Right ventricle myocardium inferior (tissue), 1 donor: ENCODE results near the gene GCNT3. TPM values are rescaled to one million over a fixed set of nuclear protein-coding genes. Genes with fewer than 3 reads are reported as not detected.

Experiments used
- ATAC-seq: fragments of 200-7000 bp; cut with Tn5 transposase; one replicate; pipeline ENCODE4 v1.9.1; 2020; ENCODE audit warnings: mild to moderate bottlenecking, moderate library complexity
- DNase-seq: peaks from one replicate; pipeline ENCODE4 v3.0.0; 2021; ENCODE audit errors: missing footprints
- intact Hi-C: fragments of 100-400 bp; cut with DNase I; formaldehyde crosslinking; loops from one replicate; pipeline ENCODE4 v1.11.0; 2022
- long read RNA-seq: library from polyadenylated mRNA; unstranded; transcript quantifications from one replicate; pipeline ENCODE4 v2.0.0, GENCODE V29; 2021
- total RNA-seq: library from RNA; stranded (reverse); fragmentation: NEBNext Ultra II Directional; extraction: Animal tissue kit (Norgen Biotek cat#: 25700); gene quantifications from one replicate; pipeline ENCODE4 v1.2.1, GENCODE V29; 2021
- donor health status: DM: no; HTN: yes; CAD: no; lungs with severe emphysema.

Gene GCNT3
- total RNA-seq = not detected
- long read RNA-seq = 0 reads

GRCh38 chr15:59611276-59612260, at the start of gene GCNT3:
TSS of gene GCNT3 (plus strand) at chr15:59611783. CDS start at chr15:59618239, 6,456 bp downstream.
- no peak for ATAC-seq
- intact Hi-C loops = no loop called here

DNA sequence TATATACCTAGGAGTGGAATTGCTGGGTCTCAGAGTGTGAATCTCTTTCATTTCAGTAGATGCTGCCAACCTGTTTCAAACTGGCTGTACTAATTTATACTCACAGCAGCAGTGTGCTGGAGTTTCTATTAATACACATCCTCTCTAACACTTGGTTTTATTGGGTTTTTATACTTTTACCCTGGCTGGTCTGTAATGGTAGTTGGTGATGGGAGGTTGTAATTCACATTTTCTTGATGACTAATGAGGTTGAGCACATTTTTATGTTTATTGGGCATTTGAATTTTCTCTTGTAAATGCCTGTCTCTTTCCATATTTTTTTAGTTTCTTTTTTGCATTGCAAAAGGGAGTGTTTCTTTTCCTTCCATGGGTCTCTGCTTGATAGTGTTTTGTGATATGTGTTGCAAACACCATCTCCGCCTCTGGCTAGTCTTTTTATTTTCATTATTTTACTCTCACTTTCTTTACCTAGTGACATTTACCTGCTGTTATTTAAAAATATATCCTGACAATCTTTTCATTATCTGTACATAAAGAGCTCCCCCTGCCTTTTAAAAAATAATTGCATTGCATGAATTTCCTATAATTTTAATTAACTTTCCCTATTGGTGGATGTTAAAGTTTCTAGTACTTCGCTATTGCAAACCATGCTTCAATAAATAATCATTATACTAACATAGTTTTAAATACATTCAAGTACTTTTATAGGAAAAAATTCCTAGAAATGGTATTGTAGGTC, 49.0 kb upstream of the GCNT3 start:
- DNase-seq (no peak), ATAC-seq (no peak)
- intact Hi-C loops = no loop called here

More at GRCh38 chr15:59611276-59612260, at the start of gene GCNT3:
- DNase-seq = no peak

GRCh38 chr15:59565299-59565698, 46.3 kb upstream of the GCNT3 start:
- intact Hi-C loops = no loop called here

GRCh38 chr15:59567324-59567723, 44.3 kb upstream of the GCNT3 start:
- ATAC-seq (no peak), DNase-seq (no peak)
- intact Hi-C loops = no loop called here

More at GRCh38 chr15:59565299-59565698, 46.3 kb upstream of the GCNT3 start:
- ATAC-seq (no peak), DNase-seq (no peak)

DNA sequence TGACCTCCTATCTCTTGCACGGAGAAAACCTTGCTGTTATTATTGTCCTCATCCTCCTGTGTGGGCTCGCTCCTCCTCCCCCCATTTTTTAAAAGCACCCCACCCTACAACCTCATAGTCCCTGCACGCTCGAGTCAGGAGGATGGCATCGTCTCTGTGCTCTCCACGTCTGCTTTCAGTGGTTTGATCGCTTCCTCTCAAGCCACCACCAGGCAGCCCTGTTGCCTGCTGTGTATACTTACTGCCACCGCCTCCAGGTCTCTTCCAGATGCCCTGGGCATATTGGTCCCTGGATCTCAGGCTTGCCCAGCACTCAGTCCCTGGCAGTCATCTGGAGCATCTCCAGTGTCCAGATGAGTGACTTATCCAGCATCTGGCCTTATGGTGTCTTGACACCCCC, 42.1 kb upstream of the GCNT3 start:
- DNase-seq (no peak), ATAC-seq (no peak)
- intact Hi-C loops = no loop called here

GRCh38 chr15:59570315-59570714, 41.3 kb upstream of the GCNT3 start:
- DNase-seq (no peak), ATAC-seq (no peak)
- intact Hi-C loops = no loop called here

DNA sequence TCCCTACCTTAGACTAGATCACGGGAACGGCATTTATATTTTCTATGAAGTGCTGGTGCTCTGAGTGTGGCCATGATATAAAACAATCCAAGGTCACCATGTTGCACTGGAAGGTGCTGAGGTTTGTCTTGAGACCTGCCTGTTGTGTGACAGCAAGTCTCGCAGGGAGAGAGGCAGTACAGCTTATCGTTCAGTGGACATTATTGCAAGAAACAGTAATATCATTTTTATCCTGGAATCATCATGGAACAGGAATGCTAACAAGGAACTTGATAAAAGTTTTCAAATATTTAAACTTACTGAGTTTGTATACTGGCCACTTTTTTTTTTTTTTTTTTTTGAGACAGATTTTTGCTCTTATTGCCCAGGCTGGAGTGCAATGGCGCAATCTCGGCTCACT, 40.0 kb upstream of the GCNT3 start:
- no peak for ATAC-seq

DNA sequence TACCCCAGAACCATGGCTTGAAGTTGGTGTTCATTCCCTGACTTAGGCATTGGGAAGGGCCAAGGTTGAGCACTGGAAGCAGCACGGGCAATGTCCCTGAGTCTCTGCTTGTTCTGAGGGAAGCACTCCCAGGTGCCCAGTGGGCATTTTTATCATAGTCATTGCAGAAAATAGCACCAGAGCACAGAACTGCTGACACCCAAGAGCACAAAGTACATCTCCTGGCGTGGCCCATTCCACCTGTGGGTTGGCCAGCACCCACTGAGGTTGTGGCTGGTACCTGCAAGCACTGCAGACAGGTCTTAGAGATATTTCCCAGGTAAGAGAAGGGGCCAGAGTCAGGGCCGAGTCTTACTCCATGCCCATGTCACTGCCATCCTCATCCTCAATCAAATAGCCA, 28.5 kb upstream of the GCNT3 start:
- ATAC-seq (no peak), DNase-seq (no peak)
- intact Hi-C loops = no loop called here

More for the DNA sequence above, 40.0 kb upstream of the GCNT3 start:
- intact Hi-C loops = no loop called here
- no peak for DNase-seq

GRCh38 chr15:59587085-59587826, 24.3 kb upstream of the GCNT3 start:
- intact Hi-C loops = no loop called here
- ATAC-seq (no peak), DNase-seq (no peak)

- ATAC-seq = no peak
- intact Hi-C loops = no loop called here
- no peak for DNase-seq
These were observed 21.6 kb upstream of the GCNT3 start for GRCh38 chr15:59590027-59590426.

GRCh38 chr15:59591356-59591755, 20.2 kb upstream of the GCNT3 start:
- ATAC-seq (no peak), DNase-seq (no peak)
- intact Hi-C loops = no loop called here

GRCh38 chr15:59594493-59594942, 17.1 kb upstream of the GCNT3 start:
- intact Hi-C loops = no loop called here
- peak; percentile 52 for ATAC-seq
- DNase-seq = no peak

GRCh38 chr15:59594991-59595390, 16.6 kb upstream of the GCNT3 start:
- ATAC-seq (no peak), DNase-seq (no peak)
- intact Hi-C loops = no loop called here

- DNase-seq (no peak), ATAC-seq (no peak)
- intact Hi-C loops = no loop called here
These were observed 16.1 kb upstream of the GCNT3 start for GRCh38 chr15:59595434-59595915.

DNA sequence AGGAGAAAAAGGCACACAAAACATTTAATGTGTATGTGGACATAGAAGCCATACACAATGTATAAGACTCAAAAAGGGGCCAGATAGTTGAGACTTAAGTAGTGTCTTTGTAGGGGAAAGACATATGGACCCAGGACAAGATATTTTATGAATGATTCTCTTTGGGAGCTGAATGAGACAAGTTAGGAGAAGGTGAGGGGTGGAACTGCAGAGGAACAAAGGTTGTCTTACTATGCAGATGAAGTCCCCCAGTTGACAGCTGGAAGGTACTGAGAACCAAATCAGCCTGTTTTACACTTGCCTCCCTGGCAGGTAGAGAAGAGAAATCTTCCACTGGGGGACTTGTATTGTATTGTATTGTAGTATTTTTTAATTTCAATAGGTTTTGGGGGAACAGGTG, 14.9 kb upstream of the GCNT3 start:
- DNase-seq = no peak
- intact Hi-C loops = no loop called here
- no peak for ATAC-seq

GRCh38 chr15:59598461-59598860, 13.1 kb upstream of the GCNT3 start:
- no peak for DNase-seq
- intact Hi-C loops = no loop called here
- no peak for ATAC-seq

GRCh38 chr15:59605994-59606393, 5.6 kb upstream of the GCNT3 start:
- ATAC-seq = no peak
- intact Hi-C loops = no loop called here

GRCh38 chr15:59609730-59610712, 1.6 kb upstream of the GCNT3 start:
- DNase-seq (no peak), ATAC-seq (no peak)
- intact Hi-C loops = no loop called here

More at GRCh38 chr15:59605994-59606393, 5.6 kb upstream of the GCNT3 start:
- DNase-seq = no peak
